ENCODE data around the gene TNS4. TPM values are rescaled to one million over a fixed set of nuclear protein-coding genes. Genes with fewer than 3 reads are reported as not detected.

TNS4 gene
- total RNA-seq, 1 experiment from 2014 or later, result 36.6 TPM

GRCh38 chr17:40528692-40529417 lies 27.4 kb upstream of the TNS4 start:
- intact Hi-C loops (cut with micrococcal nuclease), result no loop called here
- BruUV-seq (replicated peaks), result no TSS peak
- no peak for DNase-seq (ENCODE audit: low read depth, low spot score)
- Histone ChIP-seq H3K4me3 (replicated peaks in 1 of 2; ENCODE audit: low read depth in 1 of 2, low read length in 2 of 2) (no peak overlapping the region), H3K27me3 (ENCODE audit: insufficient read depth, low read length) (no peaks in the 10 kb centered on the region), H3K27ac (ENCODE audit: low read depth, low read length) (no peak overlapping the region), H3K79me2 (ENCODE audit: insufficient read depth, low read length) (no peaks in the 10 kb centered on the region), H3K36me3 (ENCODE audit: control insufficient read depth in 1 of 2, insufficient read depth in 2 of 2, low read length in 2 of 2) (no peaks in the 10 kb centered on the region), H3K9me3 (ENCODE audit: control insufficient read depth in 1 of 2, insufficient read depth in 1 of 2, low read depth in 1 of 2, low read length in 2 of 2) (peaks cover 0 to 4% of the 10 kb centered on the region in 2 experiments; a peak in 1 of 4 replicates), H3K9ac (ENCODE audit: low read length) (no peak overlapping the region), H3K4me1 (ENCODE audit: control insufficient read depth in 1 of 2, insufficient read depth in 2 of 2, low read length in 2 of 2) (peaks cover 10 to 35% of the 10 kb centered on the region in 2 experiments; a peak in 3 of 4 replicates), H4K20me1 (ENCODE audit: insufficient read depth) (no peaks in the 10 kb centered on the region), H3K9me2 (ENCODE audit: insufficient read depth) (no peaks in the 10 kb centered on the region), H2AFZ (ENCODE audit: low read depth, low read length, poor library complexity, severe bottlenecking) (no peak overlapping the region), H3K4me2 (ENCODE audit: low read length) (no peak overlapping the region)
- no peak for ATAC-seq
- ChIA-PET CTCF (no interaction called here), RAD21 (ENCODE audit: low non-redundant PET in 1 of 2, low total read pairs in 2 of 2, uncharacterized antibody in 2 of 2, unreplicated experiment in 2 of 2) (no interaction called here), POLR2A (interaction anchor here (1.3 kb wide), 1 partner anchor 11 kb away, joined by 6 read pairs; no protein-coding TSS in a partner anchor)
- no peak for TF ChIP-seq RAD21 (IDR thresholded peaks at IDR 0.05; ENCODE audit: low read depth)
- TF ChIP-seq, protein P1, sequence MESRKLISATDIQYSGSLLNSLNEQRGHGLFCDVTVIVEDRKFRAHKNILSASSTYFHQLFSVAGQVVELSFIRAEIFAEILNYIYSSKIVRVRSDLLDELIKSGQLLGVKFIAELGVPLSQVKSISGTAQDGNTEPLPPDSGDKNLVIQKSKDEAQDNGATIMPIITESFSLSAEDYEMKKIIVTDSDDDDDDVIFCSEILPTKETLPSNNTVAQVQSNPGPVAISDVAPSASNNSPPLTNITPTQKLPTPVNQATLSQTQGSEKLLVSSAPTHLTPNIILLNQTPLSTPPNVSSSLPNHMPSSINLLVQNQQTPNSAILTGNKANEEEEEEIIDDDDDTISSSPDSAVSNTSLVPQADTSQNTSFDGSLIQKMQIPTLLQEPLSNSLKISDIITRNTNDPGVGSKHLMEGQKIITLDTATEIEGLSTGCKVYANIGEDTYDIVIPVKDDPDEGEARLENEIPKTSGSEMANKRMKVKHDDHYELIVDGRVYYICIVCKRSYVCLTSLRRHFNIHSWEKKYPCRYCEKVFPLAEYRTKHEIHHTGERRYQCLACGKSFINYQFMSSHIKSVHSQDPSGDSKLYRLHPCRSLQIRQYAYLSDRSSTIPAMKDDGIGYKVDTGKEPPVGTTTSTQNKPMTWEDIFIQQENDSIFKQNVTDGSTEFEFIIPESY (IDR thresholded peaks at IDR 0.05; ENCODE audit: extremely low read depth, insufficient replicate concordance, low read length), result no peak
- TF ChIP-seq ZNF274 (IDR thresholded peaks at IDR 0.05; ENCODE audit: low read depth, low read length), result no peak
- TF ChIP-seq EZH2phosphoT487 (IDR thresholded peaks at IDR 0.05; ENCODE audit: borderline replicate concordance), result no peak

DNA sequence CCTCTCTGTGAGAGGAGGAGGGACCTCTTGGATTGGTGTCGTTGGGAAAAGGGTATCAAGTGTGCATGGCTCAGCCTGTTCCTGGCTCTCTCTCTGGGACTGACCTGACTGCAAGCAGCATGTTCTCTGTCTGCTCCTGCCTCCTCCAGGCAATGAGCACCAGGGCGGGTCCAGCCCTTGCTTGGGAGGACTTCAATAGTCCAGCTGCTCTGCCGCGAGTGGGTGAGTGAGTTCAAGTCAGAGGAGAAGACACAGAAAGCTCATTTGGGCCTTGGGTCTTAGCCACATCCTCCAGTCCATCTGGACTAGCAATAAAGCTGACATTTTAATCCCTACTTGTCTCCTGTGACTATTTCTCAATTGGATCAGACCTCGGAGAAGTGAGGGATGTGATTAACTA lies 25.2 kb upstream of the TNS4 start:
- no TSS peak for BruUV-seq (replicated peaks)
- no peak for TF ChIP-seq SRF (IDR thresholded peaks at IDR 0.05; ENCODE audit: low read depth)
- no peak for TF ChIP-seq RAD21 (IDR thresholded peaks at IDR 0.05; ENCODE audit: low read depth)
- no peak for TF ChIP-seq SP1 (IDR thresholded peaks at IDR 0.05; ENCODE audit: low read depth)
- no peak for TF ChIP-seq EZH2 (IDR thresholded peaks at IDR 0.05)
- TF ChIP-seq JUND (IDR thresholded peaks at IDR 0.05), result no peak
- TF ChIP-seq ZFX (IDR thresholded peaks at IDR 0.05), result no peak
- TF ChIP-seq CTCF (IDR thresholded peaks at IDR 0.05 in 2 of 3, conservative IDR thresholded peaks at IDR 0.05 in 1 of 3; ENCODE audit: borderline replicate concordance in 1 of 3, insufficient read depth in 1 of 3, low read depth in 2 of 3, low read length in 2 of 3), result no peak
- TF ChIP-seq CBX3 (IDR thresholded peaks at IDR 0.05; ENCODE audit: low read depth), result no peak
- TF ChIP-seq ELF1 (IDR thresholded peaks at IDR 0.05; ENCODE audit: borderline replicate concordance, low read depth), result no peak
- no peak for TF ChIP-seq EGR1 (IDR thresholded peaks at IDR 0.05; ENCODE audit: low read depth)
- no peak for TF ChIP-seq POLR2A (IDR thresholded peaks at IDR 0.05; ENCODE audit: borderline replicate concordance, extremely low read depth, insufficient read depth, insufficient read length)
- no peak for TF ChIP-seq ZNF274 (IDR thresholded peaks at IDR 0.05; ENCODE audit: low read depth, low read length)
- no peak for TF ChIP-seq SIN3A (IDR thresholded peaks at IDR 0.05; ENCODE audit: low read depth)
- Histone ChIP-seq H4K20me1 (ENCODE audit: insufficient read depth) (no peaks in the 10 kb centered on the region), H3K4me2 (ENCODE audit: low read length) (no peak overlapping the region), H3K4me1 (ENCODE audit: control insufficient read depth in 1 of 2, insufficient read depth in 2 of 2, low read length in 2 of 2) (peaks cover 11 to 32% of the 10 kb centered on the region in 2 experiments), H3K36me3 (ENCODE audit: control insufficient read depth in 1 of 2, insufficient read depth in 2 of 2, low read length in 2 of 2) (no peaks in the 10 kb centered on the region), H2AFZ (ENCODE audit: low read depth, low read length, poor library complexity, severe bottlenecking) (no peak overlapping the region), H3K4me3 (replicated peaks in 1 of 2; ENCODE audit: low read depth in 1 of 2, low read length in 2 of 2) (no peak overlapping the region), H3K27me3 (ENCODE audit: insufficient read depth, low read length) (no peaks in the 10 kb centered on the region), H3K9me3 (ENCODE audit: control insufficient read depth in 1 of 2, insufficient read depth in 1 of 2, low read depth in 1 of 2, low read length in 2 of 2) (peaks cover 0 to 4% of the 10 kb centered on the region in 2 experiments; a peak in 1 of 4 replicates), H3K27ac (ENCODE audit: low read depth, low read length) (no peak overlapping the region), H3K79me2 (ENCODE audit: insufficient read depth, low read length) (no peaks in the 10 kb centered on the region), H3K9ac (ENCODE audit: low read length) (no peak overlapping the region), H3K9me2 (ENCODE audit: insufficient read depth) (no peaks in the 10 kb centered on the region)
- ATAC-seq (no peak), DNase-seq (ENCODE audit: low read depth, low spot score) (no peak)
- CTCF ChIA-PET, result no interaction called here
- POLR2A ChIA-PET, result no interaction called here
- RAD21 ChIA-PET (ENCODE audit: low non-redundant PET in 1 of 2, low total read pairs in 2 of 2, uncharacterized antibody in 2 of 2, unreplicated experiment in 2 of 2), result no interaction called here
- intact Hi-C loops (cut with micrococcal nuclease), result no loop called here
